GM12878 (cell line): ENCODE results near the gene WWOX.

ENCODE experiments used
- ATF3 ChIP-seq: IDR thresholded peaks from 2 replicates; pipeline ENCODE4 v1.6.1; 2011; ENCODE audit warnings: low read depth, mild to moderate bottlenecking, low read length, moderate library complexity, borderline replicate concordance; ENCODE audit errors: extremely low read depth
- CTCF ChIP-seq, 3 experiments: IDR thresholded peaks in 2 of 3; conservative IDR thresholded peaks in 1 of 3; 2 replicates each; pipeline ENCODE4 v1.5.1; 2011; ENCODE audit warnings: low read depth in 3 of 3, low read length in 3 of 3, mild to moderate bottlenecking in 3 of 3, control low read depth in 2 of 3, moderate library complexity in 2 of 3, inconsistent platforms in 1 of 3, mixed read lengths in 1 of 3; ENCODE audit not compliant: control insufficient read depth in 2 of 3, insufficient read depth in 1 of 3; ENCODE audit errors: extremely low read depth in 1 of 3
- POLR2AphosphoS5 ChIP-seq: IDR thresholded peaks from 2 replicates; pipeline ENCODE4 v1.6.1; 2011; ENCODE audit warnings: mild to moderate bottlenecking, low read length, inconsistent platforms
- YY1 ChIP-seq: IDR thresholded peaks from 2 replicates; pipeline ENCODE4 v1.6.1; 2011; ENCODE audit warnings: low read depth, mild to moderate bottlenecking, low read length
- ZNF274 ChIP-seq: IDR thresholded peaks from one replicate; pipeline ENCODE4 v1.8.0; 2011; ENCODE audit not compliant: insufficient read length, insufficient read depth
- ZNF622 ChIP-seq: fragments of 450-650 bp; IDR thresholded peaks from 2 replicates; pipeline ENCODE4 v1.6.1; 2017; ENCODE audit warnings: mild to moderate bottlenecking, inconsistent platforms

- TF ChIP-seq ZNF274 (no peak), YY1 (no peak), CTCF (IDR thresholded peaks at IDR 0.05 in 2 of 3, conservative IDR thresholded peaks at IDR 0.05 in 1 of 3; ENCODE audit: control insufficient read depth in 2 of 3, extremely low read depth in 1 of 3, insufficient read depth in 1 of 3, low read depth in 3 of 3, low read length in 3 of 3) (no peak), ATF3 (no peak), POLR2AphosphoS5 (no peak), ZNF622 (no peak)
Observed at GRCh38 chr16:79019431-79019830, 920.0 kb downstream of the WWOX start.
